ENCODE data around the gene CDH15. TPM values are rescaled to one million over a fixed set of nuclear protein-coding genes. Genes with fewer than 3 reads are reported as not detected.
A peak's percentile ranks its signal among the peaks of the same experiment; 100 is the strongest.

Gene CDH15
- total and polyA plus RNA-seq, 9 of the 15 experiments (the other 6 are each of a cell fraction or from before 2014, with no cell fraction given): 0.07 to 0.18 TPM; not detected in 7

GRCh38 chr16:89146211-89147005 is 25.1 kb upstream of the CDH15 start:
- 100% methylated on average over 11 of the region's 21 CpGs for WGBS (ENCODE audit: insufficient coverage, low coverage, missing lambda C conversion rate)
- DNase-seq (ENCODE audit: extremely low read depth in 1 of 4, low spot score in 3 of 4) (no peak), ATAC-seq (no peak), FAIRE-seq (no peak)
- Histone ChIP-seq H3K4me3 (no peak overlapping the region), H3K36me3 (ENCODE audit: control insufficient read depth, insufficient read depth, low read length) (peaks cover 56% of the 10 kb centered on the region; the same call in 2 of the 3 replicates), H2AFZ (ENCODE audit: low read depth, low read length) (no peak overlapping the region), H4K20me1 (replicated peaks; ENCODE audit: control insufficient read depth, insufficient read depth, low read length) (no peaks in the 10 kb centered on the region), H3K9me3 (replicated peaks; ENCODE audit: control insufficient read depth, insufficient read depth, low read depth, low read length) (peaks cover 5% of the 10 kb centered on the region), H3K79me2 (ENCODE audit: control insufficient read depth, insufficient read depth, low read length) (no peaks in the 10 kb centered on the region), H3K27ac (ENCODE audit: extremely low read depth, low read depth, low read length) (no peak overlapping the region), H3K27me3 (ENCODE audit: control insufficient read depth in 2 of 2, insufficient read depth in 2 of 2, low read length in 2 of 2) (no peaks in the 10 kb centered on the region), H3K9ac (ENCODE audit: insufficient read depth in 1 of 2, low read depth in 2 of 2, low read length in 2 of 2) (no peak overlapping the region), H3K4me1 (replicated peaks in 1 of 2; ENCODE audit: control insufficient read depth in 2 of 2, insufficient read depth in 2 of 2, low read length in 2 of 2) (peaks cover 0 to 15% of the 10 kb centered on the region in 2 experiments; a peak in 2 of 5 replicates), H3K4me2 (ENCODE audit: insufficient read depth, low read length) (no peak overlapping the region), H3K9me1 (ENCODE audit: control insufficient read depth, insufficient read depth, low read length) (no peaks in the 10 kb centered on the region)
- in situ Hi-C loops (cut with MboI) (no loop called here), intact Hi-C loops (cut with micrococcal nuclease) (no loop called here)
- TF ChIP-seq SREBF1 (IDR thresholded peaks at IDR 0.05; ENCODE audit: borderline replicate concordance, low read depth, low read length): no peak
- TF ChIP-seq POLR2G (IDR thresholded peaks at IDR 0.05; ENCODE audit: low read depth, low read length): 0 out of 2 replicates have a peak, but pooled peaks have one; percentile 19
- TF ChIP-seq ZNF780A (CRISPR knock-in tag; IDR thresholded peaks at IDR 0.05): no peak
- BruUV-seq (replicated peaks): no TSS peak
- CTCF ChIA-PET (ENCODE audit: low intra/inter-chr PET ratio): no interaction called here
- POLR2A ChIA-PET: interaction anchor here (0.5 to 0.6 kb wide), 2 partner anchors 9 to 321 kb away, joined by 3 to 4 read pairs; no protein-coding TSS in a partner anchor

Measured in K562 (cell line).